T-cell (primary cell): Measurements from ENCODE around the gene C16orf96. TPM values are rescaled to one million over a fixed set of nuclear protein-coding genes. Genes with fewer than 3 reads are reported as not detected.

Source experiments
- ATAC-seq, 4 experiments: fragments of 200-7000 bp in 3 of 4; fragments of 150-1000 bp in 1 of 4; cut with Tn5 transposase; replicated peaks in 1 of 4; 1 replicate in 3 of 4; 2 replicates in 1 of 4; pipeline ENCODE4 v1.10.0; 2021; ENCODE audit warnings: moderate library complexity in 3 of 4, mild to moderate bottlenecking in 2 of 4, moderate number of reproducible peaks in 1 of 4
- CTCF ChIA-PET, 2 donors: fragments of 300-600 bp; sonication (Branson Sonifier 250); formaldehyde crosslinking; loops; one replicate each; lab custom pipeline; 2022; ENCODE audit warnings: antibody characterized with exemption in 2 of 2; lab: Charles Lee
- POLR2A ChIA-PET, 2 donors: fragments of 300-600 bp; sonication (Branson Sonifier 250); formaldehyde crosslinking; loops; one replicate each; lab custom pipeline; 2022; ENCODE audit warnings: antibody characterized with exemption in 2 of 2; lab: Charles Lee
- DNase-seq, 35 experiments: peaks; one replicate each; pipeline versions ENCODE4 v3.0.0 to v3.0.0-alpha.2; 2013 to 2023
- H3K27ac ChIP-seq: one replicate; pipeline ENCODE4 v1.5.1; 2013; ENCODE audit warnings: low read length
- H3K27me3 ChIP-seq, 2 experiments: replicated peaks in 1 of 2; 1 replicate in 1 of 2; 2 replicates in 1 of 2; pipeline versions ENCODE4 v1.6.1 to v1.7.0; 2013; ENCODE audit warnings: low read length in 1 of 2, mixed read lengths in 1 of 2; ENCODE audit not compliant: control insufficient read depth in 2 of 2, insufficient read depth in 2 of 2; ENCODE audit errors: extremely low read depth in 1 of 2
- H3K36me3 ChIP-seq, 2 donors: 1 replicate in 1 of 2; 2 replicates in 1 of 2; pipeline versions ENCODE4 v1.6.1 to v1.7.0; 2013; ENCODE audit warnings: low read length in 1 of 2; ENCODE audit not compliant: control insufficient read depth in 2 of 2, insufficient read depth in 1 of 2; ENCODE audit errors: extremely low read depth in 1 of 2
- H3K4me1 ChIP-seq, 2 experiments: 1 replicate in 1 of 2; 2 replicates in 1 of 2; pipeline versions ENCODE4 v1.6.1 to v1.7.0; 2013; ENCODE audit warnings: low read length in 2 of 2, mixed read lengths in 1 of 2; ENCODE audit not compliant: insufficient read depth in 2 of 2, control insufficient read depth in 1 of 2; ENCODE audit errors: extremely low read depth in 1 of 2
- H3K4me3 ChIP-seq, 2 donors: 1 replicate in 1 of 2; 2 replicates in 1 of 2; pipeline versions ENCODE4 v1.5.1 to v1.7.0; 2013; ENCODE audit warnings: mild to moderate bottlenecking in 2 of 2, low read length in 1 of 2, moderate library complexity in 1 of 2; ENCODE audit not compliant: control insufficient read depth in 1 of 2; ENCODE audit errors: extremely low read depth in 1 of 2
- H3K9me3 ChIP-seq: 2 replicates; pipeline ENCODE4 v1.7.0; 2013
- H3K27ac Mint-ChIP-seq, 2 donors: one replicate each; pipeline ENCODE4 v1.8.0; 2020 to 2021; ENCODE audit warnings: mild to moderate bottlenecking in 2 of 2, mixed read lengths in 2 of 2
- H3K27me3 Mint-ChIP-seq, 2 donors: one replicate each; pipeline ENCODE4 v1.8.0; 2021 to 2022; ENCODE audit warnings: mixed read lengths in 2 of 2
- H3K36me3 Mint-ChIP-seq: one replicate; pipeline ENCODE4 v1.8.0; 2021; ENCODE audit warnings: mixed read lengths
- H3K4me1 Mint-ChIP-seq, 3 donors: one replicate each; pipeline ENCODE4 v1.8.0; 2020 to 2022; ENCODE audit warnings: mixed read lengths in 3 of 3, mild to moderate bottlenecking in 1 of 3
- H3K4me3 Mint-ChIP-seq, 3 donors: one replicate each; pipeline ENCODE4 v1.8.0; 2020 to 2022; ENCODE audit warnings: mild to moderate bottlenecking in 3 of 3, mixed read lengths in 3 of 3, moderate library complexity in 3 of 3
- H3K9me3 Mint-ChIP-seq, 3 donors: one replicate each; pipeline ENCODE4 v1.8.0; 2020 to 2022; ENCODE audit warnings: mixed read lengths in 3 of 3
- WGBS: methylation state at CpG from one replicate; pipeline ENCODE4 v1.1.5; 2013; ENCODE audit warnings: missing lambda C conversion rate; ENCODE audit not compliant: insufficient coverage; 5-methylcytosine and 5-hydroxymethylcytosine counted together
- total RNA-seq, 35 experiments: library from RNA in 6 of 35; stranded (reverse) in 6 of 35; fragments of 120-200 nt in 1 of 35; gene quantifications; one replicate each; pipeline versions ENCODE4 v1.2.1 to v1.2.4 and lab custom pipeline; 2013 to 2026

The C16orf96 gene
- total RNA-seq, 5 donors from 2014 or later (not counting 1 experiment from before 2014, with no cell fraction given) = 0.30 to 0.66 (median 0.50) TPM

GRCh38 chr16:4617880-4618279, 61.7 kb downstream of the C16orf96 start:
- peaks cover 0 to 6% of the 10 kb centered on the region in 2 donors for H3K36me3 ChIP-seq
- H3K27ac Mint-ChIP-seq = peak overlapping the region in 1 of 2 donors; percentile 52
- no peaks in the 10 kb centered on the region for H3K36me3 Mint-ChIP-seq
- H3K27me3 ChIP-seq = no peaks in the 10 kb centered on the region
- 93% methylated on average over 8 of the region's 8 CpGs for WGBS
- H3K27me3 Mint-ChIP-seq = no peaks in the 10 kb centered on the region
- H3K4me1 Mint-ChIP-seq = peaks cover 31 to 36% (median 31%) of the 10 kb centered on the region in 3 donors
- H3K4me3 Mint-ChIP-seq = peak overlapping the region; percentile 31 to 92 (median 91)
- no peak overlapping the region for H3K4me3 ChIP-seq
- POLR2A ChIA-PET = interaction anchor here in 1 of 2 donors (0.6 kb wide), 1 partner anchor 11 kb away, joined by 8 read pairs; no protein-coding TSS in a partner anchor
- DNase-seq (no peak), ATAC-seq (no peak)
- no peak overlapping the region for H3K27ac ChIP-seq
- no peaks in the 10 kb centered on the region for H3K9me3 Mint-ChIP-seq
- no peaks in the 10 kb centered on the region for H3K9me3 ChIP-seq
- peaks cover 13 to 45% of the 10 kb centered on the region in 2 experiments for H3K4me1 ChIP-seq
- CTCF ChIA-PET = interaction anchor here in 1 of 2 donors (3.3 kb wide), 1 partner anchor 8 kb away, joined by 15 read pairs; no protein-coding TSS in a partner anchor

- Histone ChIP-seq H3K4me1 (peaks cover 10 to 38% of the 10 kb centered on the region in 2 experiments), H3K27ac (no peak overlapping the region), H3K36me3 (peaks cover 0 to 6% of the 10 kb centered on the region in 2 donors), H3K27me3 (no peaks in the 10 kb centered on the region), H3K9me3 (no peaks in the 10 kb centered on the region), H3K4me3 (no peak overlapping the region)
- WGBS = 96% methylated on average over 4 of the region's 8 CpGs
- Mint-ChIP-seq H3K36me3 (no peaks in the 10 kb centered on the region), H3K9me3 (no peaks in the 10 kb centered on the region), H3K27me3 (no peaks in the 10 kb centered on the region), H3K4me3 (no peak overlapping the region), H3K4me1 (peaks cover 23 to 31% (median 28%) of the 10 kb centered on the region in 3 donors), H3K27ac (peak overlapping the region in 1 of 2 donors; percentile 22)
- DNase-seq (no peak), ATAC-seq (no peak)
- ChIA-PET POLR2A (no interaction called here), CTCF (interaction anchor here in 1 of 2 donors (3.3 kb wide), 1 partner anchor 7 kb away, joined by 15 read pairs; no protein-coding TSS in a partner anchor)
Measured at GRCh38 chr16:4618645-4619418, 62.7 kb downstream of the C16orf96 start.

GRCh38 chr16:4623593-4623992, 67.5 kb downstream of the C16orf96 start:
- Histone ChIP-seq H3K27me3 (no peaks in the 10 kb centered on the region), H3K36me3 (peaks cover 0 to 6% of the 10 kb centered on the region in 2 donors), H3K4me1 (peaks cover 7 to 37% of the 10 kb centered on the region in 2 experiments), H3K9me3 (no peaks in the 10 kb centered on the region), H3K27ac (no peak overlapping the region), H3K4me3 (peak overlapping the region in 1 of 2 donors; percentile 65)
- ATAC-seq = no peak
- H3K4me3 Mint-ChIP-seq = peak overlapping the region; percentile 89 to 97 (median 91)
- H3K9me3 Mint-ChIP-seq = no peaks in the 10 kb centered on the region
- CTCF ChIA-PET = interaction anchor here (0.6 to 1.5 kb wide), 11 partner anchors 8 to 146 kb away, joined by 3 to 22 read pairs (median 4); partner anchors contain the start of genes ANKS3 (in 1 of the 2) and DNAAF8 (in 1 of the 2)
- no peaks in the 10 kb centered on the region for H3K27me3 Mint-ChIP-seq
- POLR2A ChIA-PET = interaction anchor here in 1 of 2 donors (1.6 kb wide), 1 partner anchor 8 kb away, joined by 14 read pairs; no protein-coding TSS in a partner anchor
- no peak for DNase-seq
- no peaks in the 10 kb centered on the region for H3K36me3 Mint-ChIP-seq
- WGBS = 92% methylated on average over 7 of the region's 7 CpGs
- H3K27ac Mint-ChIP-seq = peak overlapping the region; percentile 98
- H3K4me1 Mint-ChIP-seq = peaks cover 30 to 41% (median 32%) of the 10 kb centered on the region in 3 donors

GRCh38 chr16:4624015-4624826, 68.1 kb downstream of the C16orf96 start, which contains the start of gene MGRN1:
TSS of gene MGRN1 (plus strand) at chr16:4624826. CDS start at chr16:4624961, 135 bp downstream.
- peak; percentile 84 to 94 (median 89) for DNase-seq
- Histone ChIP-seq H3K36me3 (peaks cover 0 to 6% of the 10 kb centered on the region in 2 donors), H3K27ac (peak within 1 kb of the TSS; percentile 91), H3K27me3 (no peaks in the 10 kb centered on the region), H3K9me3 (no peaks in the 10 kb centered on the region), H3K4me3 (peak within 1 kb of the TSS; percentile 65 to 82), H3K4me1 (peaks cover 7 to 32% of the 10 kb centered on the region in 2 experiments)
- Mint-ChIP-seq H3K27ac (peak within 1 kb of the TSS; percentile 98), H3K36me3 (no peaks in the 10 kb centered on the region), H3K4me3 (peak within 1 kb of the TSS; percentile 89 to 97 (median 92)), H3K9me3 (no peaks in the 10 kb centered on the region), H3K4me1 (peaks cover 30 to 42% (median 36%) of the 10 kb centered on the region in 3 donors), H3K27me3 (no peaks in the 10 kb centered on the region)
- WGBS = 13% methylated on average over 42 of the region's 42 CpGs
- ChIA-PET POLR2A (interaction anchor here in 1 of 2 donors (1.6 kb wide), 1 partner anchor 8 kb away, joined by 14 read pairs; no protein-coding TSS in a partner anchor), CTCF (interaction anchor here (0.6 to 1.5 kb wide), 13 partner anchors 8 to 474 kb away, joined by 3 to 22 read pairs (median 4); partner anchors contain the start of genes ANKS3 (in 1 of the 2) and DNAAF8 (in 1 of the 2))
- ATAC-seq = peak; percentile 94 to 98 (median 96)

- H3K4me1 Mint-ChIP-seq = peaks cover 30 to 43% (median 38%) of the 10 kb centered on the region in 3 donors
- H3K27me3 Mint-ChIP-seq = no peaks in the 10 kb centered on the region
- H3K9me3 Mint-ChIP-seq = no peaks in the 10 kb centered on the region
- H3K4me3 Mint-ChIP-seq = peak overlapping the region; percentile 89 to 97 (median 92)
- ChIA-PET CTCF (interaction anchor here (0.6 to 2.2 kb wide), 14 partner anchors 8 to 473 kb away, joined by 3 to 22 read pairs (median 4); partner anchors contain the start of genes ANKS3 (in 1 of the 2) and DNAAF8 (in 1 of the 2)), POLR2A (interaction anchor here in 1 of 2 donors (1.6 kb wide), 1 partner anchor 9 kb away, joined by 14 read pairs; no protein-coding TSS in a partner anchor)
- H3K27ac Mint-ChIP-seq = peak overlapping the region; percentile 87 to 89
- no peaks in the 10 kb centered on the region for H3K36me3 Mint-ChIP-seq
- H3K4me3 ChIP-seq = peak overlapping the region; percentile 65 to 82
- no peaks in the 10 kb centered on the region for H3K9me3 ChIP-seq
- peaks cover 7 to 31% of the 10 kb centered on the region in 2 experiments for H3K4me1 ChIP-seq
- H3K27ac ChIP-seq = peak overlapping the region; percentile 69
- peak; percentile 26 to 41 (median 33) for ATAC-seq
- peak in 34 of 35 experiments; percentile 11 to 76 (median 55) for DNase-seq
- peaks cover 0 to 2% of the 10 kb centered on the region in 2 donors for H3K36me3 ChIP-seq
- H3K27me3 ChIP-seq = no peaks in the 10 kb centered on the region
- under 1% methylated on average over 70 of the region's 80 CpGs for WGBS
Measured at GRCh38 chr16:4624827-4625559, 68.9 kb downstream of the C16orf96 start.
